ENCODE results near the gene TNKS2. TPM values are rescaled to one million over a fixed set of nuclear protein-coding genes. Genes with fewer than 3 reads are reported as not detected.

Gene TNKS2
- total RNA-seq, 5 donors from 2014 or later (not counting 1 experiment from before 2014, with no cell fraction given), result 41.0 to 53.7 (median 47.6) TPM

- WGBS (ENCODE audit: insufficient coverage), result no CpG with 5 or more reads among the region's 1 CpG
- Histone ChIP-seq H3K9me3 (no peaks in the 10 kb centered on the region), H3K4me1 (ENCODE audit: control insufficient read depth in 1 of 2, extremely low read depth in 1 of 2, insufficient read depth in 2 of 2, low read length in 2 of 2) (no peaks in the 10 kb centered on the region), H3K27me3 (replicated peaks in 1 of 2; ENCODE audit: control insufficient read depth in 2 of 2, extremely low read depth in 1 of 2, insufficient read depth in 2 of 2, low read length in 1 of 2) (no peaks in the 10 kb centered on the region), H3K4me3 (ENCODE audit: control insufficient read depth in 1 of 2, extremely low read depth in 1 of 2, low read length in 1 of 2) (no peak overlapping the region), H3K27ac (ENCODE audit: low read length) (no peak overlapping the region), H3K36me3 (ENCODE audit: control insufficient read depth in 2 of 2, extremely low read depth in 1 of 2, insufficient read depth in 1 of 2, low read length in 1 of 2) (peaks cover 4 to 73% of the 10 kb centered on the region in 2 donors)
- Mint-ChIP-seq H3K36me3 (peaks cover 56% of the 10 kb centered on the region), H3K9me3 (no peaks in the 10 kb centered on the region), H3K4me1 (peaks cover 0 to 1% (median 0%) of the 10 kb centered on the region in 3 donors), H3K27me3 (no peaks in the 10 kb centered on the region), H3K27ac (no peak overlapping the region), H3K4me3 (no peak overlapping the region)
- POLR2A ChIA-PET, result no interaction called here
- CTCF ChIA-PET, result no interaction called here
- no peak for ATAC-seq (replicated peaks in 1 of 4)
- no peak for DNase-seq
These were observed 62.7 kb downstream of the TNKS2 start for GRCh38 chr10:91860885-91861284.

GRCh38 chr10:91864099-91864498 lies 65.9 kb downstream of the TNKS2 start:
- Histone ChIP-seq H3K27me3 (replicated peaks in 1 of 2; ENCODE audit: control insufficient read depth in 2 of 2, extremely low read depth in 1 of 2, insufficient read depth in 2 of 2, low read length in 1 of 2) (no peaks in the 10 kb centered on the region), H3K4me3 (ENCODE audit: control insufficient read depth in 1 of 2, extremely low read depth in 1 of 2, low read length in 1 of 2) (no peak overlapping the region), H3K27ac (ENCODE audit: low read length) (no peak overlapping the region), H3K36me3 (ENCODE audit: control insufficient read depth in 2 of 2, extremely low read depth in 1 of 2, insufficient read depth in 1 of 2, low read length in 1 of 2) (peaks cover 4 to 46% of the 10 kb centered on the region in 2 donors), H3K9me3 (no peaks in the 10 kb centered on the region), H3K4me1 (ENCODE audit: control insufficient read depth in 1 of 2, extremely low read depth in 1 of 2, insufficient read depth in 2 of 2, low read length in 2 of 2) (no peaks in the 10 kb centered on the region)
- Mint-ChIP-seq H3K36me3 (peaks cover 34% of the 10 kb centered on the region), H3K27ac (no peak overlapping the region), H3K4me1 (peaks cover 0 to 5% (median 0%) of the 10 kb centered on the region in 3 donors), H3K27me3 (no peaks in the 10 kb centered on the region), H3K4me3 (no peak overlapping the region), H3K9me3 (no peaks in the 10 kb centered on the region)
- no peak for ATAC-seq (replicated peaks in 1 of 4)
- CTCF ChIA-PET, result no interaction called here
- no peak for DNase-seq
- WGBS (ENCODE audit: insufficient coverage), result no CpG with 5 or more reads among the region's 2 CpGs
- POLR2A ChIA-PET, result interaction anchor here in 1 of 2 donors (0.6 kb wide), 1 partner anchor 19 kb away, joined by 5 read pairs; no protein-coding TSS in a partner anchor

DNA sequence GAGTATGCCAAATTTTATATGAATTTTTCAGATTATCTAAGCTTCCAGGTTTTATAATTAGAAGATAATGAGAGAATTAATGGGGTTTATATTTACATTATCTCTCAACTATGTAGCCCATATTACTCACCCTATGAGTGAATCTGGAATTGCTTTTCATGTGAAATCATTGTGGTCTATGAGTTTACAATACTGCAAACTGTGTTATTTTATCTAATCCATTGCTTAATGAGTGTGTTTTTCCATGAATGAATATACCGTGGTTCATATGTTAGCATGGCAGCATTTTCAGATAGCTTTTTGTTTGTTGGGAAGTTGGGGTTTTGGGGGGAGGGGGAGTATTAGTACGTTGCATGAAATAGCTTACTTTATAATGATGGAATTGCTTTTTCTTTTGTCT lies 66.5 kb downstream of the TNKS2 start:
- POLR2A ChIA-PET, result interaction anchor here in 1 of 2 donors (0.5 to 0.6 kb wide), 2 partner anchors 28 to 39 kb away, joined by 3 to 7 read pairs; no protein-coding TSS in a partner anchor
- Mint-ChIP-seq H3K4me3 (no peak overlapping the region), H3K27ac (no peak overlapping the region)

DNA sequence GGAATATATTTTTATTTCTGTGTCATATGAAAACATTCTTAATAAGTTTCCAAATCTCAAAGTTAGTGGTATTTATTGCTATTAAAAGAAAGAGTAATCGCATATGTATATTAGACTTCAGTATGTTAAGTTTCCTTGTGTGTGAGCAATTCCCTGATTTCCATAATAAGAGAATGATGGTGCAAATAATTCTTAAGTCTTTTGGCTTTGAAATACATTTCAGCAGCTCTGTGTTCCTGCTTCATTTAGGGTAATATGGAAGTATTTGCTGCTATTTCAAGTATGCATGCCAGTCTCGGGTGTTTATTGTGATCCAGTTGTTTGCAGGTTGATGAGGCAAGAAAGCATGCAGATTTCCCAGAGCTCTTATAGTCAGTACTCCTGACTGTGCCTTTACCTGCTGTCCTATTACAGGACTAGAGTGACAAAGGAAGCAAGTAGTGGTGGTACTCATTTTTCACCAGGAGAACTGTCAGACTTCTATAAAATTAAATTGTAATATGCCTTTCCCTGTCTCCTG lies 67.4 kb downstream of the TNKS2 start:
- Mint-ChIP-seq H3K4me3 (no peak overlapping the region), H3K36me3 (peaks cover 32% of the 10 kb centered on the region), H3K27ac (no peak overlapping the region), H3K9me3 (no peaks in the 10 kb centered on the region), H3K4me1 (peaks cover 0 to 5% (median 0%) of the 10 kb centered on the region in 3 donors), H3K27me3 (no peaks in the 10 kb centered on the region)
- CTCF ChIA-PET, result interaction anchor here (0.6 kb wide), 2 partner anchors 13 to 490 kb away, joined by 3 to 6 read pairs; no protein-coding TSS in a partner anchor
- Histone ChIP-seq H3K27me3 (replicated peaks in 1 of 2; ENCODE audit: control insufficient read depth in 2 of 2, extremely low read depth in 1 of 2, insufficient read depth in 2 of 2, low read length in 1 of 2) (no peaks in the 10 kb centered on the region), H3K27ac (ENCODE audit: low read length) (no peak overlapping the region), H3K9me3 (no peaks in the 10 kb centered on the region), H3K4me1 (ENCODE audit: control insufficient read depth in 1 of 2, extremely low read depth in 1 of 2, insufficient read depth in 2 of 2, low read length in 2 of 2) (no peaks in the 10 kb centered on the region), H3K36me3 (ENCODE audit: control insufficient read depth in 2 of 2, extremely low read depth in 1 of 2, insufficient read depth in 1 of 2, low read length in 1 of 2) (peaks cover under 1 to 32% of the 10 kb centered on the region in 2 donors), H3K4me3 (ENCODE audit: control insufficient read depth in 1 of 2, extremely low read depth in 1 of 2, low read length in 1 of 2) (no peak overlapping the region)
- POLR2A ChIA-PET, result no interaction called here
- DNase-seq (no peak), ATAC-seq (replicated peaks in 1 of 4) (no peak)
- WGBS (ENCODE audit: insufficient coverage), result no CpG with 5 or more reads among the region's 2 CpGs

More for the DNA sequence above, 66.5 kb downstream of the TNKS2 start:
- Mint-ChIP-seq H3K9me3 (no peaks in the 10 kb centered on the region), H3K36me3 (peaks cover 33% of the 10 kb centered on the region), H3K4me1 (peaks cover 0 to 5% (median 0%) of the 10 kb centered on the region in 3 donors), H3K27me3 (no peaks in the 10 kb centered on the region)
- WGBS (ENCODE audit: insufficient coverage), result 50% methylated on average over 1 of the region's 2 CpGs
- Histone ChIP-seq H3K4me3 (ENCODE audit: control insufficient read depth in 1 of 2, extremely low read depth in 1 of 2, low read length in 1 of 2) (no peak overlapping the region), H3K27ac (ENCODE audit: low read length) (no peak overlapping the region), H3K4me1 (ENCODE audit: control insufficient read depth in 1 of 2, extremely low read depth in 1 of 2, insufficient read depth in 2 of 2, low read length in 2 of 2) (no peaks in the 10 kb centered on the region), H3K9me3 (no peaks in the 10 kb centered on the region), H3K27me3 (replicated peaks in 1 of 2; ENCODE audit: control insufficient read depth in 2 of 2, extremely low read depth in 1 of 2, insufficient read depth in 2 of 2, low read length in 1 of 2) (no peaks in the 10 kb centered on the region), H3K36me3 (ENCODE audit: control insufficient read depth in 2 of 2, extremely low read depth in 1 of 2, insufficient read depth in 1 of 2, low read length in 1 of 2) (peaks cover 4 to 40% of the 10 kb centered on the region in 2 donors)
- no peak for DNase-seq
- CTCF ChIA-PET, result interaction anchor here in 1 of 2 donors (0.6 kb wide), 1 partner anchor 47 kb away, joined by 5 read pairs; no protein-coding TSS in a partner anchor
- ATAC-seq (replicated peaks in 1 of 4), result no peak

GRCh38 chr10:91875156-91875555 lies 76.9 kb downstream of the TNKS2 start:
- Histone ChIP-seq H3K4me1 (ENCODE audit: control insufficient read depth in 1 of 2, extremely low read depth in 1 of 2, insufficient read depth in 2 of 2, low read length in 2 of 2) (no peaks in the 10 kb centered on the region), H3K9me3 (no peaks in the 10 kb centered on the region), H3K36me3 (ENCODE audit: control insufficient read depth in 2 of 2, extremely low read depth in 1 of 2, insufficient read depth in 1 of 2, low read length in 1 of 2) (no peaks in the 10 kb centered on the region), H3K27ac (ENCODE audit: low read length) (no peak overlapping the region), H3K27me3 (replicated peaks in 1 of 2; ENCODE audit: control insufficient read depth in 2 of 2, extremely low read depth in 1 of 2, insufficient read depth in 2 of 2, low read length in 1 of 2) (no peaks in the 10 kb centered on the region), H3K4me3 (ENCODE audit: control insufficient read depth in 1 of 2, extremely low read depth in 1 of 2, low read length in 1 of 2) (no peak overlapping the region)
- WGBS (ENCODE audit: insufficient coverage), result no CpG with 5 or more reads among the region's 2 CpGs
- Mint-ChIP-seq H3K27ac (no peak overlapping the region), H3K4me3 (no peak overlapping the region), H3K4me1 (no peaks in the 10 kb centered on the region), H3K27me3 (no peaks in the 10 kb centered on the region), H3K9me3 (no peaks in the 10 kb centered on the region), H3K36me3 (no peaks in the 10 kb centered on the region)
- ATAC-seq (replicated peaks in 1 of 4) (no peak), DNase-seq (no peak)
- POLR2A ChIA-PET, result no interaction called here
- CTCF ChIA-PET, result no interaction called here

DNA sequence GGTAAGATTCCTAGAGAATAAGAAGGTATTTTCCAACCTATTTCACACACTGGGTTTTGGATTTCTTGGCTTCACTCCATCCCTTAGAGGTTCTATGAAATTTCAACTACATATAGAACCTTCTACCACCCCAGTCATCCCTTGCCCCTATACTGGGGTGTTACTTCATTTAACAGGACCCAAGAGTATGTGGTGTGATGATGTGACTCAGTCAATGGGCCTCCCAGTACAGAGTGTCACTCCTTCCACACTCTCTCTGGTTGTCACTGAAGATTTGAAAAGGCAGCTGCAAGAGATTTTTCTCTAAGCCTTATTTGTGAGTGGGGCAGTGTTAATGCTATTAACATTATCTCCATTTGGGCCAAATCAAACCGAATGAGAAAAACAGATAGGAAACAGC lies 77.6 kb downstream of the TNKS2 start:
- DNase-seq (no peak), ATAC-seq (replicated peaks in 1 of 4) (no peak)
- POLR2A ChIA-PET, result no interaction called here
- Histone ChIP-seq H3K9me3 (no peaks in the 10 kb centered on the region), H3K27me3 (replicated peaks in 1 of 2; ENCODE audit: control insufficient read depth in 2 of 2, extremely low read depth in 1 of 2, insufficient read depth in 2 of 2, low read length in 1 of 2) (no peaks in the 10 kb centered on the region), H3K4me3 (ENCODE audit: control insufficient read depth in 1 of 2, extremely low read depth in 1 of 2, low read length in 1 of 2) (no peak overlapping the region), H3K4me1 (ENCODE audit: control insufficient read depth in 1 of 2, extremely low read depth in 1 of 2, insufficient read depth in 2 of 2, low read length in 2 of 2) (no peaks in the 10 kb centered on the region), H3K36me3 (ENCODE audit: control insufficient read depth in 2 of 2, extremely low read depth in 1 of 2, insufficient read depth in 1 of 2, low read length in 1 of 2) (no peaks in the 10 kb centered on the region), H3K27ac (ENCODE audit: low read length) (no peak overlapping the region)
- Mint-ChIP-seq H3K36me3 (no peaks in the 10 kb centered on the region), H3K27me3 (no peaks in the 10 kb centered on the region), H3K4me1 (no peaks in the 10 kb centered on the region), H3K4me3 (no peak overlapping the region), H3K27ac (no peak overlapping the region), H3K9me3 (peaks cover 0 to under 1% (median 0%) of the 10 kb centered on the region in 3 donors)
- no CpG with 5 or more reads among the region's 1 CpG for WGBS (ENCODE audit: insufficient coverage)
- CTCF ChIA-PET, result no interaction called here

Data from T-cell (primary cell).